Stimulated activated naive B cell treated with anti-CD40 and anti-IgM and Interleukin-4, amounts not matched to agents 10 μg/mL and 1 μg/mL and 100 μg/mL, for 72 hours (primary cell): ENCODE data around the gene NOP53.
A peak's percentile ranks its signal among the peaks of the same experiment; 100 is the strongest.

Experiments
- ATAC-seq, 2 donors: fragments of 150-1000 bp; cut with Tn5 transposase; replicated peaks; 2 replicates each; pipeline ENCODE4 v1.10.0; 2021; ENCODE audit warnings: moderate library complexity in 1 of 2
- DNase-seq: peaks from one replicate; pipeline ENCODE4 v3.0.0; 2021
- H3K27ac Mint-ChIP-seq: one replicate; pipeline ENCODE4 v1.8.0; 2022; ENCODE audit warnings: mild to moderate bottlenecking, mixed read lengths
- H3K27me3 Mint-ChIP-seq, 2 donors: one replicate each; pipeline ENCODE4 v1.8.0; 2022; ENCODE audit warnings: mixed read lengths in 2 of 2
- H3K36me3 Mint-ChIP-seq, 2 donors: one replicate each; pipeline ENCODE4 v1.8.0; 2022; ENCODE audit warnings: mixed read lengths in 2 of 2, mild to moderate bottlenecking in 1 of 2
- H3K4me1 Mint-ChIP-seq, 2 donors: one replicate each; pipeline ENCODE4 v1.8.0; 2022; ENCODE audit warnings: mixed read lengths in 2 of 2, mild to moderate bottlenecking in 1 of 2
- H3K4me3 Mint-ChIP-seq, 2 donors: one replicate each; pipeline ENCODE4 v1.8.0; 2022; ENCODE audit warnings: mild to moderate bottlenecking in 2 of 2, mixed read lengths in 2 of 2, moderate library complexity in 1 of 2
- H3K9me3 Mint-ChIP-seq, 2 donors: one replicate each; pipeline ENCODE4 v1.8.0; 2022; ENCODE audit warnings: mixed read lengths in 2 of 2, mild to moderate bottlenecking in 1 of 2

The NOP53 gene

DNA sequence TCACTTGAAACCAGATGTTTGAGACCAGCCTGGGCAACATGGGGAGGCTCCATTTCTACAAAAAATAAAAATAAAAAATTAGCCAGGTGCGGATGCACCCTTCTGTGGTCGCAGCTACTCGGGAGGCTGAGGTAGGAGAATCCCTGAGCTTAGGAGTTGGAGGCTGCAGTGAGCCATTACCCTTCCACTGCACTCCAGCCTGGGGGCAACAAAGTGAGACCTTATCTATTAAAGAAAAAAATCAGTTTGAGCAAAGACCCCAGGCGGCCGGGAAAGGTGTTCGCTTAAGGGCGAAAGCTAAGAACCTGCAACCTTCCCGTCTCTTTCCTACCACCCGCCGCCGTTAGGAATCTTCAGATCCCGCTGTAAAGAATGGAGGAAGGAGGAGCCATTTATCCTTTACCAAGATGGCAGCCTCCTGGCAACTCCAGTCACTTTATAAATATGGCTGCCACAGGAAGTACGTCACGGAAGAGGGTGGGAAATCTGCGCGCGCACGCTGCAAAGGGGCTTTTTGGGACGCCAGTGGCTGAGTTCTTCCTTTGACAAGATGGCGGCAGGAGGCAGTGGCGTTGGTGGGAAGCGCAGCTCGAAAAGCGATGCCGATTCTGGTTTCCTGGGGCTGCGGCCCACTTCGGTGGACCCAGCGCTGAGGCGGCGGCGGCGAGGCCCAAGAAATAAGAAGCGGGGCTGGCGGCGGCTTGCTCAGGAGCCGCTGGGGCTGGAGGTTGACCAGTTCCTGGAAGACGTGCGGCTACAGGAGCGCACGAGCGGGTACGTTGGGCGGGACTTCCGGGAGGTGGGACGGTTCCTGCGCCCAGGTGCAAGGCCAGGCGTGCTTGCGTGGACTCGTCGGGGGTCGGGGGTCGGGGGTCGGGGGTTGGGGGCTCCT is at the start of gene NOP53:
NOP53 (plus strand) TSS at position 537 of the 892 bp plus-strand sequence; CDS start at position 551, 14 bp downstream.
- ATAC-seq (peak; percentile 72 to 75), DNase-seq (peak; percentile 92)
- H3K4me1 Mint-ChIP-seq: peaks cover 21 to 52% of the 10 kb centered on the region in 2 donors
- peak within 1 kb of the TSS; percentile 100 for H3K27ac Mint-ChIP-seq
- peak within 1 kb of the TSS; percentile 99 to 100 for H3K4me3 Mint-ChIP-seq
- no peaks in the 10 kb centered on the region for H3K27me3 Mint-ChIP-seq
- H3K9me3 Mint-ChIP-seq: peaks cover 0 to 4% of the 10 kb centered on the region in 2 donors
- peaks cover 16 to 32% of the 10 kb centered on the region in 2 donors for H3K36me3 Mint-ChIP-seq

DNA sequence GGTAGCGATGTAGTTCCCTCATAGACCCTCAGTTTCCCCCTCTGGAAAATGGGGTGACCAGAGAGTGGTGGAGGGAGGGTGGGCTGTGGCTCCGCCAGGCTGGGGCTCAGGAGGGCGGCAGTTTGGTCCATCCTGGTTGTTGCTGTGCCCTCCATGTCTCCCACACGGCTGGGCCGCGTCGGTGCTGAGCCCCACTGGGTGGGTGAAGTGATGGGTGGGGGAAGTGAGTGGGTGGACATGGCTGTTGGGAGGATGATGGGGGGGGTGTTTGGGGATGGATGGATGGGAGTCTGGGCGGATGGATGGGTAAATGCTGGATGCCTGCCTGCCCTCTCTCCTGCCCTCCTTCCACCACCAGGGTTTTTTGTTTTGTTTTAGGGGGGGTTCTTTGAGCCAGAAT is 48.7 kb upstream of the NOP53 start:
- Mint-ChIP-seq H3K9me3 (no peaks in the 10 kb centered on the region), H3K36me3 (peaks cover 7 to 39% of the 10 kb centered on the region in 2 donors), H3K4me1 (peaks cover 0 to 6% of the 10 kb centered on the region in 2 donors), H3K27me3 (no peaks in the 10 kb centered on the region), H3K4me3 (no peak overlapping the region), H3K27ac (no peak overlapping the region)
- DNase-seq: no peak
- no peak for ATAC-seq

DNA sequence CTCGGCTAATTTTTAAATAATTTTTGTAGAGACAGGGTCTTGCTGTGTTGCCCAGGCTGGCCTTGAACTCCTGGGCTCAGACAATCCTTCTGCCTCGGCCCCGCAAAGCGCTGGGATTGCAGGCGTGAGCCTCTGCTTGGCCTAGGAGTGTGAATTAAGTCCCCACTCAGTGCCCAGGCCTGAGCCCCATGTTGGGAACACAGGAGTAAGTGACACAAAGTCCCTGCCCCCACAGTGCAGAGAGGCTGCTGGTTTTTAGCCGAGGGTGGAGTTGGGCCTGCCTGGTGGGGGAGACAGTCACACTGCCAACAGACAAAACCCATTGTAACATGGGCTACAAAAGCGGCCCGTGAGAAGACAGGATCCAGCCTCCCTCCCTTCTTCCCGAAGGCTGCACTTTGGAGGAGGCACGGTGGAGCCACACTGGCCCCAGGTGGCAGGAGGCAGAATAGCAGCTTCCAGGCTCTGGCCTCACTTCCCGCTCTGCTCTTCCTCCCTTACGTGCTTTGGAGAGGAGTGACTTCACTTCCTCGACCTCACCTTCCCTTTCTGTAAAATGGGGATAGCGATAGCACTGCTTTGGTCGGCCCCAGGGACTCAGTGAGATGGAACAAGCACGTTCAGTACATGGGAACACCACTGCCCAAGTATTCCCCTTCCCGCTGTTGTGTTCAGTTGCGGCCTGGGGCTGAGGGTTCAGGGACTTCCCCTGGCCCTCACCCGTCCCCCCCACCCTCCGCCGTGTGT is 47.3 kb upstream of the NOP53 start:
- H3K27me3 Mint-ChIP-seq: no peaks in the 10 kb centered on the region
- H3K27ac Mint-ChIP-seq: no peak overlapping the region
- H3K4me1 Mint-ChIP-seq: peaks cover 0 to 6% of the 10 kb centered on the region in 2 donors
- peaks cover 10 to 36% of the 10 kb centered on the region in 2 donors for H3K36me3 Mint-ChIP-seq
- ATAC-seq (peak; percentile 78 to 79), DNase-seq (peak; percentile 43)
- no peaks in the 10 kb centered on the region for H3K9me3 Mint-ChIP-seq
- H3K4me3 Mint-ChIP-seq: no peak overlapping the region

DNA sequence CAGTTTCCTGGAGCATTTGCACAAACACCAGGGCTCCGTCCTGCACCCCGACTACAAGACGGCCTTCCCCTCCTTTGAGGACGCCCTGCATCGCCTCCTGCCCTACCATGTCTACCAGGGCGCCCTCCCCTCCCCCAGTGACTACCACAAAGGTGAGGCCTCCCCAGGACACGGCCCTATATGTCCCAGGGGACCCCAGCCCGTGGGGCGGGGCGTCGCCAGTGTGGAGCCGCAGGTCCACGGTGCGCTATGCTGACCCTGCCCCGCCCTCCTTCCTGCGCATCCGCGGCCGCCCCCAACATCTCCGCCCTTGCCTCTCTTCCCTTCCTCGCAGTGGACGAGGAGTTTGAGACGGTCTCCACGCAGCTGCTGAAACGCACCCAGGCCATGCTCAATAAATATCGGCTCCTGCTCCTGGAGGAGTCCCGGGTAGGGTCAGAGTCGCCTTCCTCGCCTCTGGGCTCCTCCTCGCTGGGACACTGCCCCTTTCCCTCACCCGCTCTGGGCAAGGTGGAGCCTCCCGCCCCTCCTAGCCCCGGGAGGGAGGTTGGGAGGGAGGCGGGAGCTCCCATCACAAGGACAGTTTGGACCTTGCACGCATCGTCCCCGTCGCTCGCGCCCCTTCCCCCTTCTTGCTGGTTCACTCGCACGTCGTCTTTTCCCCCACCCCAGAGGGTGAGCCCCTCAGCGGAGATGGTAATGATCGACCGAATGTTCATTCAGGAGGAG is 46.6 kb upstream of the NOP53 start:
- H3K4me3 Mint-ChIP-seq: no peak overlapping the region
- ATAC-seq (no peak), DNase-seq (no peak)
- H3K27me3 Mint-ChIP-seq: no peaks in the 10 kb centered on the region
- peaks cover 0 to 6% of the 10 kb centered on the region in 2 donors for H3K4me1 Mint-ChIP-seq
- H3K27ac Mint-ChIP-seq: no peak overlapping the region
- H3K36me3 Mint-ChIP-seq: peaks cover 9 to 39% of the 10 kb centered on the region in 2 donors
- H3K9me3 Mint-ChIP-seq: no peaks in the 10 kb centered on the region

DNA sequence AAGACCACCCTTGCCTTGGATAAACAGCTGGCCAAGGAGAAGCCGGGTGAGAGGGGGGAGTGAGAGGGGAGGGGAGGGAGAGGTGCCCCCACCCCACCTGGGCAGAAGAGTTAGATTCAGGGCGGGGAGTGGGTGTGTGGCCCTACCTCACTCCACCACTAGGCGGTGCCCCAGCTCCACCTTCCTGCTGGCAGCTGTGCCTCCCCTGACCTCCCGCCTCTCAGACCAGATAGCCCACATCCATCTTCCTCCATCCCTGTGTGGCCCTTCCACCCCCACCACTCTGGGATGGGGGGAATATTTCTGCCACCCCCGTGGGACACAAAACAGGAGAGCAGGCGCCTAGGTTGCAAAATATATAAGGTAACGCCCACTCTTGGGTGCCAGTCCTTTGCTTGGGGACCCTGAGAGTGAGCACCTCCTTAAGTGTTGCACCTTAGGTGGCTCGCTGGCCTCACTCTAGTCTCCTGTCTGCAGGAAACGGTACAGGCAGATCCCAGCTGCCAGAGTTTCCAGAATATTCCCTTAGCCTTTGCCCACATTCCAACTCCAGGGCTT is 45.9 kb upstream of the NOP53 start:
- DNase-seq (peak; percentile 33), ATAC-seq (peak; percentile 76)
- no peaks in the 10 kb centered on the region for H3K27me3 Mint-ChIP-seq
- peaks cover 0 to 6% of the 10 kb centered on the region in 2 donors for H3K4me1 Mint-ChIP-seq
- H3K36me3 Mint-ChIP-seq: peaks cover 11 to 44% of the 10 kb centered on the region in 2 donors
- H3K27ac Mint-ChIP-seq: no peak overlapping the region
- no peak overlapping the region for H3K4me3 Mint-ChIP-seq
- no peaks in the 10 kb centered on the region for H3K9me3 Mint-ChIP-seq

DNA sequence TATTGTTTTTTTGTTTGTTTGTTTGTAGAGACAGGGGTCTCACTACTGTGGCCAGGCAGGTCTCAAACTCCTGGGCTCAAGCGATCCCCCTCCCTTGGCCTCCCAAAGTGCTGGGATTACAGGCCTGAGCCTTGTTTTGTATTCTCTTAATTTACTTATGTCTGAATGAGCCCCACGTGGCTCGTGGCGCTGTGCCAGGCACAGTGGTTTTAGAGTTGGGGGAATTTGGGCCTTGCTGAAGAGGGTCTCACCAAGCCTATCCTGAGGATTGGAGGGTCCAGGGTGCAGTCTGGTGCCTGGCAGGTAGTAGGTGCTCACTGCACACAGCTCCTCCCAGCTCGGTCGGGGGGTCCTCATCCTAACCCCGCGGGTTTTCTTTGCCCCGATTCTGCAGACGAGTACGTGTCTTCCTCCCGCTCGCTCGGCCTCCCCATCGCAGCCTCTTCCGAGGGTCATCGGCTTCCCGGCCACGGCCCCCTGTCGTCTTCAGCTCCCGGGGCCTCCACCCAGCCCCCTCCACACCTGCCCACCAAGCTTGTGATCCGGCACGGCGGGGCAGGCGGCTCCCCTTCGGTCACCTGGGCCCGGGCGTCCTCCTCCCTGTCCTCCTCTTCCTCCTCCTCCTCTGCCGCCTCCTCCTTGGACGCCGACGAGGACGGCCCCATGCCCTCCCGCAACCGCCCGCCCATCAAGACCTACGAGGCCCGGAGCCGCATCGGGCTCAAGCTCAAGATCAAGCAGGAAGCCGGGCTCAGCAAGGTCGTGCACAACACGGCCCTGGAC is 44.2 kb upstream of the NOP53 start:
- Mint-ChIP-seq H3K4me1 (peaks cover 0 to 2% of the 10 kb centered on the region in 2 donors), H3K27ac (no peak overlapping the region), H3K9me3 (peaks cover 0 to 2% of the 10 kb centered on the region in 2 donors), H3K36me3 (peaks cover 11 to 36% of the 10 kb centered on the region in 2 donors), H3K4me3 (no peak overlapping the region), H3K27me3 (no peaks in the 10 kb centered on the region)
- ATAC-seq (no peak), DNase-seq (no peak)

DNA sequence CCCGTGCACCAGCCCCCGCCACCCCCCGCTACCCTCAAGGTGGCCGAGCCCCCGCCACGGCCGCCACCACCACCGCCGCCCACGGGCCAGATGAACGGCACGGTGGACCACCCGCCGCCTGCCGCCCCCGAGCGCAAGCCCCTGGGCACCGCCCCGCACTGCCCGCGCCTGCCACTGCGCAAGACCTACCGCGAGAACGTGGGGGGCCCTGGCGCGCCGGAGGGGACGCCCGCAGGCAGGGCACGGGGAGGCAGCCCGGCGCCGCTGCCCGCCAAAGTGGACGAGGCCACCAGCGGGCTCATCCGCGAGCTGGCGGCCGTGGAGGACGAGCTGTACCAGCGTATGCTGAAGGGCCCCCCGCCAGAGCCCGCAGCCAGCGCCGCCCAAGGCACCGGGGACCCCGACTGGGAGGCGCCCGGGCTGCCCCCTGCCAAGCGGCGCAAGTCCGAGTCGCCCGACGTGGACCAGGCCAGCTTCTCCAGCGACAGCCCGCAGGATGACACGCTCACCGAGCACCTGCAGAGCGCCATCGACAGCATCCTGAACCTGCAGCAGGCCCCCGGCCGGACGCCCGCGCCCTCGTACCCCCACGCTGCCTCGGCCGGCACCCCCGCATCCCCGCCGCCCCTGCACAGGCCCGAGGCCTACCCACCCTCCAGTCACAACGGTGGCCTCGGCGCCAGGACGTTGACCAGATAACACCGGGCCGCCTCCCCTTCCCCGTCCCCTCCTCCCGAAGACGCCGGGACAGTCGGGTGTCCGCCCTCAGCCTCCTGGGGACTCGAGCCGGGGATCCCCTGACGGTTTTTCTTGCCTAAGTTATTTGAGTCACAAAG is 43.4 kb upstream of the NOP53 start:
- Mint-ChIP-seq H3K36me3 (peaks cover 11 to 33% of the 10 kb centered on the region in 2 donors), H3K27me3 (peaks cover 4 to 7% of the 10 kb centered on the region in 2 donors), H3K4me3 (no peak overlapping the region), H3K4me1 (peaks cover under 1 to 3% of the 10 kb centered on the region in 2 donors), H3K27ac (no peak overlapping the region), H3K9me3 (peaks cover 0 to 2% of the 10 kb centered on the region in 2 donors)
- DNase-seq (no peak), ATAC-seq (no peak)

DNA sequence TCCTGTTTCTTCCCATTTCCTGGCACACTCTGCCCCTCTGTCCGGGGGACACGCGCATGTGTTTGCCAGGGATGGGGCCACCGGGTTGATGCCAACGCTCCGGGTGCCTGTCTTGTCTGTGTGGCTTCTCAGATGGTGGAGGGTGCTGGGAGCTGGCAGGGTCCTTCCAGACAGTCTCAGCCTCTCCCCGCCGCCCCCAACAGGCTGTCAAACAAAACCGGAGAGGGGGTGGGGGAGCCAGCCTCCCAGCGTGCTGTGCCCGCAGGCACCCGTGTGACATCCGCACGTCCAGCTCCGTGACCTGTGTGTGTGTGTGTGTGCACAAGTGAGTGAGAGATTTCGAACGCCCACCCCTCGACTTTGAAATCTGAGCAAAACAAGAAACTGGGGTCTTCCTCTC is 42.7 kb upstream of the NOP53 start:
- Mint-ChIP-seq H3K36me3 (peaks cover 11 to 32% of the 10 kb centered on the region in 2 donors), H3K27ac (no peak overlapping the region), H3K9me3 (peaks cover 0 to 2% of the 10 kb centered on the region in 2 donors), H3K4me1 (peaks cover 7% of the 10 kb centered on the region in 2 donors), H3K4me3 (no peak overlapping the region), H3K27me3 (peaks cover 12 to 14% of the 10 kb centered on the region in 2 donors)
- DNase-seq (no peak), ATAC-seq (no peak)

DNA sequence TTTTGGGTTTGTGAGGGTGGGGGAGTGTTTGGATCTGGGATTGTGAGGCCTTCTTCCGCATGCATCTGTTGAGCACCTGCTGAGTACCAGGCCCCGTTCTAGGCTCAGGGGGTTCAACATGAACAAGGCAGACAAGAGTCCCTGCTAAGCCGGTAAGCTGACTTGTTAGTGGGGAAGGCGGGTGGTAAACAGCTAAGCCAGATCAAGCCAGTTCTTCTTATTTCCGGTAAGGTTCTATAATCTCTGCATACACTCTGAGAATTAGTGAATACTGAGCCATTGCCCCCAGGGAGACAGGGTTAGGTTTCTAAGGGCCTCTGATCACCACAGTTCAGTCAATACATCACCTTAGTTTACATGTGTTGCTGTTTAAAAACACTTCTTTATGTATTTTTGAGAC is 42.0 kb upstream of the NOP53 start:
- ATAC-seq (no peak), DNase-seq (no peak)
- Mint-ChIP-seq H3K27ac (no peak overlapping the region), H3K36me3 (peaks cover 11 to 32% of the 10 kb centered on the region in 2 donors), H3K27me3 (peaks cover 13 to 17% of the 10 kb centered on the region in 2 donors), H3K9me3 (peaks cover 0 to 2% of the 10 kb centered on the region in 2 donors), H3K4me3 (no peak overlapping the region), H3K4me1 (peaks cover 5 to 7% of the 10 kb centered on the region in 2 donors)

DNA sequence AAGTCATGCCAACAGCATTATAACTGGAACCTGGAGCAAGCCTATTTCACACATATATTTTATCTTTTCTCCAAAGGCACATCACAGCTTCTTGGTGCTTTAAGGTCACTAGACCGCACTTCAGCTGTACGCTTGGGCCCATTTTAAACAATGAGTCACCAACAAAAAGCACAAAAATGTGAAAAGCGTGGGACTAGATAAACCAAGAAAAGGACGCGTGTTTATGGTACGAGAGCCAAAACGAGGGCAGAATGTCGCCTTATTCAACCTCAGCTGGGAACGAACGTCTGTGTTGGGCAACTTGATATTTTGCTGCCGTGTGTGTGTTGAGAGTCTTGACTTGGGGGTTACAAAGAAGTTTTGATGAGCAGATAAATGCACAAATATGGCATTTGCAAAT is 41.3 kb upstream of the NOP53 start:
- H3K36me3 Mint-ChIP-seq: peaks cover 11 to 27% of the 10 kb centered on the region in 2 donors
- no peak for ATAC-seq
- peaks cover 5 to 7% of the 10 kb centered on the region in 2 donors for H3K4me1 Mint-ChIP-seq
- peaks cover 0 to 2% of the 10 kb centered on the region in 2 donors for H3K9me3 Mint-ChIP-seq
- peaks cover 13 to 17% of the 10 kb centered on the region in 2 donors for H3K27me3 Mint-ChIP-seq
- no peak overlapping the region for H3K27ac Mint-ChIP-seq
- no peak overlapping the region for H3K4me3 Mint-ChIP-seq
- no peak for DNase-seq

DNA sequence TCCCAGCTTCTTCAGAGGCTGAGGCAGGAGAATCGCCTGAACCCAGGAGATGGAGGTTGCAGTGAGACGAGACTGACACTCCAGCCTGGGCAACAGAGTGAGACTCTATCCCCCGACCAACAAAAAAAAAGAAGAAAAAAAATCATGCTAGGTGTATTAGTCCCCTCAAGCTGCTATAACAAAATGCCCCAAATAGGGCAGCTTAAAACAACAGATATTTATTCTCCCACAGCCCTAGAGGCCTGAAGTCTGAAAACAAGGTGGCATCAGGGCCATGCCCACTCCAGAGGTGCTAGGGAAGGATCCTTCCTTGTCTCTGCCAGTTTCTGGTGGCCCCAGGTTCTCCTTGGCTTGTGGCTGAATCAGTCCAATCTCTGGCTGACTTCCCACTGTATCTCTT is 40.7 kb upstream of the NOP53 start:
- Mint-ChIP-seq H3K27me3 (peaks cover 13 to 17% of the 10 kb centered on the region in 2 donors), H3K9me3 (peaks cover 0 to 2% of the 10 kb centered on the region in 2 donors), H3K4me1 (peaks cover 5 to 7% of the 10 kb centered on the region in 2 donors), H3K4me3 (no peak overlapping the region), H3K36me3 (peaks cover 11 to 24% of the 10 kb centered on the region in 2 donors), H3K27ac (no peak overlapping the region)
- ATAC-seq (no peak), DNase-seq (no peak)

DNA sequence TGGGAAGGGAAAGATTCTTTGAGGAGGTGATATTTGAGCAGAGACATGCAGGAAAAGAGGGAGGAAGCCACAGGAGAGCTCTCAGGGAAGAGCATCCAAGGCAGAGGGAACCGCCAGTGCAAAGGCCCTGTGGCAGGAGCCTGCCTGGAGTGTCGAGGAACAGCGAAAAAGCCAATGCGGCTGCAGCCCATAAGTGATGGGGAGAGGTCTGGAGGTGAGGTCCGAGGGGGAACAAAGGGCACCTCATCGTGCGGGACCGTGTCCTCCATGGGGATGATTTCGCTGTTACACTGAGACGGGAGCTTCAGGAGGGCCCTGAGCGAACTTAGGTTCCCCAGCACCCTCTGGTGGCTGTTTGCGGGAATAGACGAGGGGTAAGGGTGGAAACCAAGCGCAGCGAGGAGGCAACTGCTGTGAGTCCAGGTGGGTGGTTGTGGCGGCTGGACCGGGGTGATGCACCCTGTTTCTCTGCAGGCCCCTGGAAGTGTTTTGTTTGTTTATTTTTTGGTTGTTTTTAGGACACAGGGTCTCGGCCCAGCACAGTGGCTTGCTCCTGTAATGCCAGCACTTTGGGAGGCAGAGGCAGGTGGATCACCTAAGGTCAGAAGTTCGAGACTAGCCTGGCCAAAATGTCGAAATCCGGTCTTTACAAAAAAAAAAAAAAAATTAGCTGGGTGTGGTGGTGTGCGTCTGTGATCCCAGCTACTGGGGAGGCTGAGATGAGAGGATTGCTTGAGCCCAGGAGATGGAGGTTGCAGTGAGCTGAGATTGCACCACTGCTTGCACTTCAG is 38.0 kb upstream of the NOP53 start:
- peaks cover 5 to 7% of the 10 kb centered on the region in 2 donors for H3K4me1 Mint-ChIP-seq
- H3K27ac Mint-ChIP-seq: no peak overlapping the region
- DNase-seq (peak; percentile 59), ATAC-seq (peak; percentile 95)
- no peak overlapping the region for H3K4me3 Mint-ChIP-seq
- peaks cover 9 to 17% of the 10 kb centered on the region in 2 donors for H3K36me3 Mint-ChIP-seq
- peaks cover 23 to 29% of the 10 kb centered on the region in 2 donors for H3K27me3 Mint-ChIP-seq
- H3K9me3 Mint-ChIP-seq: peaks cover 0 to 2% of the 10 kb centered on the region in 2 donors
